PC-9 (cell line): ENCODE data around the gene CDH1.

Experiments used
- EZH2 ChIP-seq: fragments of 200-600 bp; sonication (generic); IDR thresholded peaks from 2 replicates; pipeline ENCODE4 v1.8.0; 2017; ENCODE audit warnings: antibody characterized with exemption, low read depth
- TF ChIP-seq, protein P1 (sequence below): fragments of 200-600 bp; sonication (generic); conservative IDR thresholded peaks from 2 replicates; pipeline ENCODE4 v1.6.1; 2017; ENCODE audit warnings: mixed run types, antibody characterized with exemption, mild to moderate bottlenecking, moderate library complexity

DNA sequence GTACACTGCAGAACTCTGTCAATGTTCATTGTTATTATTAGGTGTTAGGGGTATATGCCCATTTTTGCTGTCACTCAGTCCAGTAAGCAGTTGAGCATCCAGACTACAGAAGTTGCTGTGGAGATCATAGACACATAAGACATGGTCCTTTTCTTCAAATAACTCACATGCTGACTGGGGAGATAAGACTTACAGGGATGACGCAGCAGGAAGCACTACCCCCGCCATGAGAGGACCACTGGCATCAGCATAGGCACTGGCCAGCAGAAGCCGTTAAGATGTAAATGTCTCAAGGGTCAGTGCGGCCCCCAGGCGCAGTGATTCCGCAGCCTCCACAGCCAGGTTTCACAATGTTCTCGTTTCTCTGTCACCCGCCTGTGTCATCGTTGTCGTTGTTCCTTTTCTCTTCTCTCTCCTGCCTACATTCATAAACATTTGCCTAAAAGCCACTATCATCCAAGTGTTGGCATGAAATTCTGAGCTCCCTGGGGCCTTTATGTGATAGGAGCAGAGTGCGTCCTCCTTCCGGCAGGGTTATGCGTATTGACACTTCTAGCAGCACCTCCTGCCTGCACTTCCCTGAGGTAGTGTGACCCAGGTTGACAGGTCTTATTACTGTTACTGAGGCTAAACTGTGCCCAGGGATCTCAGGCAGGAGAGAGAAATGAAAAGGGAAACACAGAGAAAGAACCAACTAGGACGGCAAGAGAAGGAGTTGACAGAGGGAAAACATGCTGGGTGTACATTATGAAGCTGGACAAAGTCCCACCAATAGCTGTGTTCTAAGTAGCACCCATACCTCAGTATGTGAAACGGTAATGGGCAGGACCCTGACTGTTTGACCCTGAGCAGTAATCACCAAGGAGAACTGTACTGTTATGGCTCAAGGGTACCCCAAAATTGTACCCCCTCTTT lies 124.1 kb downstream of the CDH1 start:
- TF ChIP-seq, protein P1, sequence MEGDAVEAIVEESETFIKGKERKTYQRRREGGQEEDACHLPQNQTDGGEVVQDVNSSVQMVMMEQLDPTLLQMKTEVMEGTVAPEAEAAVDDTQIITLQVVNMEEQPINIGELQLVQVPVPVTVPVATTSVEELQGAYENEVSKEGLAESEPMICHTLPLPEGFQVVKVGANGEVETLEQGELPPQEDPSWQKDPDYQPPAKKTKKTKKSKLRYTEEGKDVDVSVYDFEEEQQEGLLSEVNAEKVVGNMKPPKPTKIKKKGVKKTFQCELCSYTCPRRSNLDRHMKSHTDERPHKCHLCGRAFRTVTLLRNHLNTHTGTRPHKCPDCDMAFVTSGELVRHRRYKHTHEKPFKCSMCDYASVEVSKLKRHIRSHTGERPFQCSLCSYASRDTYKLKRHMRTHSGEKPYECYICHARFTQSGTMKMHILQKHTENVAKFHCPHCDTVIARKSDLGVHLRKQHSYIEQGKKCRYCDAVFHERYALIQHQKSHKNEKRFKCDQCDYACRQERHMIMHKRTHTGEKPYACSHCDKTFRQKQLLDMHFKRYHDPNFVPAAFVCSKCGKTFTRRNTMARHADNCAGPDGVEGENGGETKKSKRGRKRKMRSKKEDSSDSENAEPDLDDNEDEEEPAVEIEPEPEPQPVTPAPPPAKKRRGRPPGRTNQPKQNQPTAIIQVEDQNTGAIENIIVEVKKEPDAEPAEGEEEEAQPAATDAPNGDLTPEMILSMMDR, result no peak
- no peak for TF ChIP-seq EZH2
